HepG2 (cell line): ENCODE results near the gene PPP2R2D. TPM values are rescaled to one million over a fixed set of nuclear protein-coding genes. Genes with fewer than 3 reads are reported as not detected.
A peak's percentile ranks its signal among the peaks of the same experiment; 100 is the strongest.

ENCODE experiments used
- HNF4A ChIP-seq: sonication (generic); formaldehyde crosslinking; IDR thresholded peaks from 2 replicates; pipeline ENCODE4 v1.4.0; 2020; ENCODE audit warnings: missing genetic modification reagents
- SALL1 ChIP-seq: sonication (generic); formaldehyde crosslinking; IDR thresholded peaks from 2 replicates; pipeline ENCODE4 v1.8.0; 2022; ENCODE audit warnings: mild to moderate bottlenecking, missing genetic modification reagents
- SSRP1 ChIP-seq: IDR thresholded peaks from 2 replicates; pipeline ENCODE4 v1.6.1; 2016; ENCODE audit warnings: control low read depth
- ZNF17 ChIP-seq: sonication (generic); formaldehyde crosslinking; IDR thresholded peaks from 2 replicates; pipeline ENCODE4 v1.5.0; 2020; ENCODE audit warnings: mild to moderate bottlenecking, missing genetic modification reagents
- ZNF20 ChIP-seq: sonication (generic); formaldehyde crosslinking; IDR thresholded peaks from 2 replicates; pipeline ENCODE4 v1.4.0; 2020; ENCODE audit warnings: mild to moderate bottlenecking, moderate library complexity, missing genetic modification reagents
- ZNF558 ChIP-seq: sonication (generic); formaldehyde crosslinking; IDR thresholded peaks from 2 replicates; pipeline ENCODE4 v1.9.0; 2022; ENCODE audit warnings: mild to moderate bottlenecking, missing genetic modification reagents, borderline replicate concordance
- polyA plus RNA-seq, 8 experiments: library from polyadenylated mRNA; depleted of rRNA in 3 of 8; stranded (reverse) in 7 of 8; unstranded in 1 of 8; fragments of >200 nt; fragmentation: Illumina TruSeq in 4 of 8; extraction: Trizol in 4 of 8; gene quantifications; 2 replicates each; pipeline versions ENCODE4 v1.2.1 to v1.2.3, GENCODE V29; 2011 to 2016; ENCODE audit warnings: low read depth in 4 of 8, missing spikeins in 1 of 8, mixed read lengths in 1 of 8; ENCODE audit not compliant: insufficient read depth in 1 of 8
- total RNA-seq, 5 experiments: library from RNA; depleted of rRNA; stranded (reverse); fragments of >200 nt; fragmentation: Illumina TruSeq; extraction: Trizol; gene quantifications; 2 replicates each; pipeline ENCODE4 v1.2.3, GENCODE V29; 2016; ENCODE audit warnings: low read depth in 1 of 5
- TF ChIP-seq, protein P1 (sequence below): sonication (generic); formaldehyde crosslinking; IDR thresholded peaks from 2 replicates; pipeline ENCODE4 v1.4.0; 2020; ENCODE audit warnings: missing genetic modification reagents, borderline replicate concordance
- TF ChIP-seq, protein P2 (sequence below): sonication (generic); formaldehyde crosslinking; IDR thresholded peaks from 2 replicates; pipeline ENCODE4 v1.5.0; 2020; ENCODE audit warnings: mild to moderate bottlenecking, missing genetic modification reagents, borderline replicate concordance
- TF ChIP-seq, protein P3 (sequence below): sonication (generic); formaldehyde crosslinking; IDR thresholded peaks from 2 replicates; pipeline ENCODE4 v1.9.0; 2021; ENCODE audit warnings: mild to moderate bottlenecking, missing genetic modification reagents
- TF ChIP-seq, protein P4 (sequence below): IDR thresholded peaks from 2 replicates; pipeline ENCODE4 v1.6.1; 2016; ENCODE audit warnings: low read depth, control low read depth
- TF ChIP-seq, protein P5 (sequence below): sonication (generic); formaldehyde crosslinking; IDR thresholded peaks from 2 replicates; pipeline ENCODE4 v1.4.0; 2020; ENCODE audit warnings: missing genetic modification reagents, borderline replicate concordance

Gene PPP2R2D
- total and polyA plus RNA-seq, 2 of the 13 experiments (the other 11 are each of a cell fraction or from before 2014, with no cell fraction given), result 32.7 to 33.2 TPM

DNA sequence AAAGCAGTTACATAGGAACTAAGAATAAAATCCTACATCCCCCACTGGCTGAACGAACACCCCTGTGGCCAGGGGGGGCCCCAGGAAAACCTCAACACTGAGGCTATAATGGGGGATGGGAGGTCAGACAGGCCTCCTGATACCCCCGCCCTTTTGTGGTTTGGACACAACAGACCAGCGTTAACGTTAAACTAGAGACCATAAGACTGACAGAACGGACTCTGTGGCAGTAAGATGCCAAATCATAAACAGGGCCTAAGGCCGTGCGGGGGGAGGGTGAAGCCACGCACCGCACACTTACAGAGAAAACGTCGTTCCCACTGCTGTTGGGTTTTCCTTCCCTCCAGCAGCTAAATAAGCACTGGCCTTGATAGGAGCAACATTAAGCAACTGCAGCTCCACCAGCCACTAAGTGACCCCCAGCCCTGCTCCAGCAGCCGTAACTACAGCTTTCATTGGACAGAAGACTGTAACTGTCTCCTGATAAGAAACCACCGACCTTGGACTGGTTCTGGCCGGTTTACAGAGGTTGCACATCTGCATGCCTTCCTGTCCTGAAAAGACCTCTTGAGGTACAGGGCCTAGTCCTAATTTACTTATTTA is 3.4 kb upstream of the PPP2R2D start (continued):
- TF ChIP-seq ZNF558 (CRISPR knock-in tag), result no peak
- TF ChIP-seq ZNF17, result no peak
- TF ChIP-seq, protein P1, sequence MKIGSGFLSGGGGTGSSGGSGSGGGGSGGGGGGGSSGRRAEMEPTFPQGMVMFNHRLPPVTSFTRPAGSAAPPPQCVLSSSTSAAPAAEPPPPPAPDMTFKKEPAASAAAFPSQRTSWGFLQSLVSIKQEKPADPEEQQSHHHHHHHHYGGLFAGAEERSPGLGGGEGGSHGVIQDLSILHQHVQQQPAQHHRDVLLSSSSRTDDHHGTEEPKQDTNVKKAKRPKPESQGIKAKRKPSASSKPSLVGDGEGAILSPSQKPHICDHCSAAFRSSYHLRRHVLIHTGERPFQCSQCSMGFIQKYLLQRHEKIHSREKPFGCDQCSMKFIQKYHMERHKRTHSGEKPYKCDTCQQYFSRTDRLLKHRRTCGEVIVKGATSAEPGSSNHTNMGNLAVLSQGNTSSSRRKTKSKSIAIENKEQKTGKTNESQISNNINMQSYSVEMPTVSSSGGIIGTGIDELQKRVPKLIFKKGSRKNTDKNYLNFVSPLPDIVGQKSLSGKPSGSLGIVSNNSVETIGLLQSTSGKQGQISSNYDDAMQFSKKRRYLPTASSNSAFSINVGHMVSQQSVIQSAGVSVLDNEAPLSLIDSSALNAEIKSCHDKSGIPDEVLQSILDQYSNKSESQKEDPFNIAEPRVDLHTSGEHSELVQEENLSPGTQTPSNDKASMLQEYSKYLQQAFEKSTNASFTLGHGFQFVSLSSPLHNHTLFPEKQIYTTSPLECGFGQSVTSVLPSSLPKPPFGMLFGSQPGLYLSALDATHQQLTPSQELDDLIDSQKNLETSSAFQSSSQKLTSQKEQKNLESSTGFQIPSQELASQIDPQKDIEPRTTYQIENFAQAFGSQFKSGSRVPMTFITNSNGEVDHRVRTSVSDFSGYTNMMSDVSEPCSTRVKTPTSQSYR (CRISPR knock-in tag), result 0 out of 2 replicates have a peak, but pooled peaks have one; percentile 45
- TF ChIP-seq HNF4A (CRISPR knock-in tag), result peak; percentile 20; the same call in 1 of the 2 replicates
- TF ChIP-seq, protein P2, sequence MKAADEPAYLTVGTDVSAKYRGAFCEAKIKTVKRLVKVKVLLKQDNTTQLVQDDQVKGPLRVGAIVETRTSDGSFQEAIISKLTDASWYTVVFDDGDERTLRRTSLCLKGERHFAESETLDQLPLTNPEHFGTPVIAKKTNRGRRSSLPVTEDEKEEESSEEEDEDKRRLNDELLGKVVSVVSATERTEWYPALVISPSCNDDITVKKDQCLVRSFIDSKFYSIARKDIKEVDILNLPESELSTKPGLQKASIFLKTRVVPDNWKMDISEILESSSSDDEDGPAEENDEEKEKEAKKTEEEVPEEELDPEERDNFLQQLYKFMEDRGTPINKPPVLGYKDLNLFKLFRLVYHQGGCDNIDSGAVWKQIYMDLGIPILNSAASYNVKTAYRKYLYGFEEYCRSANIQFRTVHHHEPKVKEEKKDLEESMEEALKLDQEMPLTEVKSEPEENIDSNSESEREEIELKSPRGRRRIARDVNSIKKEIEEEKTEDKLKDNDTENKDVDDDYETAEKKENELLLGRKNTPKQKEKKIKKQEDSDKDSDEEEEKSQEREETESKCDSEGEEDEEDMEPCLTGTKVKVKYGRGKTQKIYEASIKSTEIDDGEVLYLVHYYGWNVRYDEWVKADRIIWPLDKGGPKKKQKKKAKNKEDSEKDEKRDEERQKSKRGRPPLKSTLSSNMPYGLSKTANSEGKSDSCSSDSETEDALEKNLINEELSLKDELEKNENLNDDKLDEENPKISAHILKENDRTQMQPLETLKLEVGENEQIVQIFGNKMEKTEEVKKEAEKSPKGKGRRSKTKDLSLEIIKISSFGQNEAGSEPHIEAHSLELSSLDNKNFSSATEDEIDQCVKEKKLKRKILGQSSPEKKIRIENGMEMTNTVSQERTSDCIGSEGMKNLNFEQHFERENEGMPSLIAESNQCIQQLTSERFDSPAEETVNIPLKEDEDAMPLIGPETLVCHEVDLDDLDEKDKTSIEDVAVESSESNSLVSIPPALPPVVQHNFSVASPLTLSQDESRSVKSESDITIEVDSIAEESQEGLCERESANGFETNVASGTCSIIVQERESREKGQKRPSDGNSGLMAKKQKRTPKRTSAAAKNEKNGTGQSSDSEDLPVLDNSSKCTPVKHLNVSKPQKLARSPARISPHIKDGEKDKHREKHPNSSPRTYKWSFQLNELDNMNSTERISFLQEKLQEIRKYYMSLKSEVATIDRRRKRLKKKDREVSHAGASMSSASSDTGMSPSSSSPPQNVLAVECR, result peak; percentile 32; the same call in 1 of the 2 replicates
- TF ChIP-seq, protein P3, sequence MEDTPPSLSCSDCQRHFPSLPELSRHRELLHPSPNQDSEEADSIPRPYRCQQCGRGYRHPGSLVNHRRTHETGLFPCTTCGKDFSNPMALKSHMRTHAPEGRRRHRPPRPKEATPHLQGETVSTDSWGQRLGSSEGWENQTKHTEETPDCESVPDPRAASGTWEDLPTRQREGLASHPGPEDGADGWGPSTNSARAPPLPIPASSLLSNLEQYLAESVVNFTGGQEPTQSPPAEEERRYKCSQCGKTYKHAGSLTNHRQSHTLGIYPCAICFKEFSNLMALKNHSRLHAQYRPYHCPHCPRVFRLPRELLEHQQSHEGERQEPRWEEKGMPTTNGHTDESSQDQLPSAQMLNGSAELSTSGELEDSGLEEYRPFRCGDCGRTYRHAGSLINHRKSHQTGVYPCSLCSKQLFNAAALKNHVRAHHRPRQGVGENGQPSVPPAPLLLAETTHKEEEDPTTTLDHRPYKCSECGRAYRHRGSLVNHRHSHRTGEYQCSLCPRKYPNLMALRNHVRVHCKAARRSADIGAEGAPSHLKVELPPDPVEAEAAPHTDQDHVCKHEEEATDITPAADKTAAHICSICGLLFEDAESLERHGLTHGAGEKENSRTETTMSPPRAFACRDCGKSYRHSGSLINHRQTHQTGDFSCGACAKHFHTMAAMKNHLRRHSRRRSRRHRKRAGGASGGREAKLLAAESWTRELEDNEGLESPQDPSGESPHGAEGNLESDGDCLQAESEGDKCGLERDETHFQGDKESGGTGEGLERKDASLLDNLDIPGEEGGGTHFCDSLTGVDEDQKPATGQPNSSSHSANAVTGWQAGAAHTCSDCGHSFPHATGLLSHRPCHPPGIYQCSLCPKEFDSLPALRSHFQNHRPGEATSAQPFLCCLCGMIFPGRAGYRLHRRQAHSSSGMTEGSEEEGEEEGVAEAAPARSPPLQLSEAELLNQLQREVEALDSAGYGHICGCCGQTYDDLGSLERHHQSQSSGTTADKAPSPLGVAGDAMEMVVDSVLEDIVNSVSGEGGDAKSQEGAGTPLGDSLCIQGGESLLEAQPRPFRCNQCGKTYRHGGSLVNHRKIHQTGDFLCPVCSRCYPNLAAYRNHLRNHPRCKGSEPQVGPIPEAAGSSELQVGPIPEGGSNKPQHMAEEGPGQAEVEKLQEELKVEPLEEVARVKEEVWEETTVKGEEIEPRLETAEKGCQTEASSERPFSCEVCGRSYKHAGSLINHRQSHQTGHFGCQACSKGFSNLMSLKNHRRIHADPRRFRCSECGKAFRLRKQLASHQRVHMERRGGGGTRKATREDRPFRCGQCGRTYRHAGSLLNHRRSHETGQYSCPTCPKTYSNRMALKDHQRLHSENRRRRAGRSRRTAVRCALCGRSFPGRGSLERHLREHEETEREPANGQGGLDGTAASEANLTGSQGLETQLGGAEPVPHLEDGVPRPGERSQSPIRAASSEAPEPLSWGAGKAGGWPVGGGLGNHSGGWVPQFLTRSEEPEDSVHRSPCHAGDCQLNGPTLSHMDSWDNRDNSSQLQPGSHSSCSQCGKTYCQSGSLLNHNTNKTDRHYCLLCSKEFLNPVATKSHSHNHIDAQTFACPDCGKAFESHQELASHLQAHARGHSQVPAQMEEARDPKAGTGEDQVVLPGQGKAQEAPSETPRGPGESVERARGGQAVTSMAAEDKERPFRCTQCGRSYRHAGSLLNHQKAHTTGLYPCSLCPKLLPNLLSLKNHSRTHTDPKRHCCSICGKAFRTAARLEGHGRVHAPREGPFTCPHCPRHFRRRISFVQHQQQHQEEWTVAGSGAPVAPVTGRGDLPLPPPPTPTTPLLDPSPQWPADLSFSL (CRISPR knock-in tag), result no peak
- no peak for TF ChIP-seq ZNF20 (CRISPR knock-in tag)
- TF ChIP-seq, protein P4, sequence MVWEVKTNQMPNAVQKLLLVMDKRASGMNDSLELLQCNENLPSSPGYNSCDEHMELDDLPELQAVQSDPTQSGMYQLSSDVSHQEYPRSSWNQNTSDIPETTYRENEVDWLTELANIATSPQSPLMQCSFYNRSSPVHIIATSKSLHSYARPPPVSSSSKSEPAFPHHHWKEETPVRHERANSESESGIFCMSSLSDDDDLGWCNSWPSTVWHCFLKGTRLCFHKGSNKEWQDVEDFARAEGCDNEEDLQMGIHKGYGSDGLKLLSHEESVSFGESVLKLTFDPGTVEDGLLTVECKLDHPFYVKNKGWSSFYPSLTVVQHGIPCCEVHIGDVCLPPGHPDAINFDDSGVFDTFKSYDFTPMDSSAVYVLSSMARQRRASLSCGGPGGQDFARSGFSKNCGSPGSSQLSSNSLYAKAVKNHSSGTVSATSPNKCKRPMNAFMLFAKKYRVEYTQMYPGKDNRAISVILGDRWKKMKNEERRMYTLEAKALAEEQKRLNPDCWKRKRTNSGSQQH, result no peak
- TF ChIP-seq, protein P5, sequence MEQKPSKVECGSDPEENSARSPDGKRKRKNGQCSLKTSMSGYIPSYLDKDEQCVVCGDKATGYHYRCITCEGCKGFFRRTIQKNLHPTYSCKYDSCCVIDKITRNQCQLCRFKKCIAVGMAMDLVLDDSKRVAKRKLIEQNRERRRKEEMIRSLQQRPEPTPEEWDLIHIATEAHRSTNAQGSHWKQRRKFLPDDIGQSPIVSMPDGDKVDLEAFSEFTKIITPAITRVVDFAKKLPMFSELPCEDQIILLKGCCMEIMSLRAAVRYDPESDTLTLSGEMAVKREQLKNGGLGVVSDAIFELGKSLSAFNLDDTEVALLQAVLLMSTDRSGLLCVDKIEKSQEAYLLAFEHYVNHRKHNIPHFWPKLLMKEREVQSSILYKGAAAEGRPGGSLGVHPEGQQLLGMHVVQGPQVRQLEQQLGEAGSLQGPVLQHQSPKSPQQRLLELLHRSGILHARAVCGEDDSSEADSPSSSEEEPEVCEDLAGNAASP (CRISPR knock-in tag), result peak; percentile 83; the same call in 1 of the 2 replicates
- TF ChIP-seq SSRP1 (CRISPR knock-in tag), result no peak
- peak; percentile 35; the same call in 1 of the 2 replicates for TF ChIP-seq SALL1 (CRISPR knock-in tag)
